GM12874 (cell line): ENCODE results near the gene EPN2.

Source experiments
- TF ChIP-seq, protein P1 (sequence below): IDR thresholded peaks from 2 replicates; pipeline ENCODE4 v1.5.1; 2011; ENCODE audit warnings: low read depth, mild to moderate bottlenecking, control low read depth, low read length, moderate library complexity; ENCODE audit not compliant: insufficient read depth

Gene EPN2

GRCh38 chr17:19263641-19264051 lies 26.5 kb downstream of the EPN2 start:
- TF ChIP-seq, protein P1, sequence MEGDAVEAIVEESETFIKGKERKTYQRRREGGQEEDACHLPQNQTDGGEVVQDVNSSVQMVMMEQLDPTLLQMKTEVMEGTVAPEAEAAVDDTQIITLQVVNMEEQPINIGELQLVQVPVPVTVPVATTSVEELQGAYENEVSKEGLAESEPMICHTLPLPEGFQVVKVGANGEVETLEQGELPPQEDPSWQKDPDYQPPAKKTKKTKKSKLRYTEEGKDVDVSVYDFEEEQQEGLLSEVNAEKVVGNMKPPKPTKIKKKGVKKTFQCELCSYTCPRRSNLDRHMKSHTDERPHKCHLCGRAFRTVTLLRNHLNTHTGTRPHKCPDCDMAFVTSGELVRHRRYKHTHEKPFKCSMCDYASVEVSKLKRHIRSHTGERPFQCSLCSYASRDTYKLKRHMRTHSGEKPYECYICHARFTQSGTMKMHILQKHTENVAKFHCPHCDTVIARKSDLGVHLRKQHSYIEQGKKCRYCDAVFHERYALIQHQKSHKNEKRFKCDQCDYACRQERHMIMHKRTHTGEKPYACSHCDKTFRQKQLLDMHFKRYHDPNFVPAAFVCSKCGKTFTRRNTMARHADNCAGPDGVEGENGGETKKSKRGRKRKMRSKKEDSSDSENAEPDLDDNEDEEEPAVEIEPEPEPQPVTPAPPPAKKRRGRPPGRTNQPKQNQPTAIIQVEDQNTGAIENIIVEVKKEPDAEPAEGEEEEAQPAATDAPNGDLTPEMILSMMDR = no peak

GRCh38 chr17:19264268-19264667 lies 27.1 kb downstream of the EPN2 start:
- TF ChIP-seq, protein P1 = no peak

DNA sequence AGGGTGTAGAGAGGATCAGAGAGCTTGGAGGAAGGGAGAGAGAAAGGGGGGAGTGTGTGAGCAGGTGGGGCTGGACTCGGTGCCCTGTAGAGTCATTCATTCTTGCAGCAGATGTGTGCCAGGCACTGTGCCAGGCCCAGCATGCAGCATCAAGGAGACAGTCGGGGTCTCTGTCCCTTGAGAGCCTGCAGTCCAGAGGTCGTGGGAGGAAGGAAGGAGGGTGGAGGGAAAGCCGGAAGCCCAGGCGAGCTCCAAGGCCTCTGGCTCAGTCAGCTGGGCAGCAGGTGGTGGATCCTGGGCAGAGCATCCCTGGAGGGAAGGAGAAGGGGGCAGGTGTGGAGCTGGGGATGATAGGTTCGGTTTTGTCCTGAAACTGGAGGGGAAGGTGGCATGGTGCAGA lies 27.5 kb downstream of the EPN2 start:
- TF ChIP-seq, protein P1 = no peak

DNA sequence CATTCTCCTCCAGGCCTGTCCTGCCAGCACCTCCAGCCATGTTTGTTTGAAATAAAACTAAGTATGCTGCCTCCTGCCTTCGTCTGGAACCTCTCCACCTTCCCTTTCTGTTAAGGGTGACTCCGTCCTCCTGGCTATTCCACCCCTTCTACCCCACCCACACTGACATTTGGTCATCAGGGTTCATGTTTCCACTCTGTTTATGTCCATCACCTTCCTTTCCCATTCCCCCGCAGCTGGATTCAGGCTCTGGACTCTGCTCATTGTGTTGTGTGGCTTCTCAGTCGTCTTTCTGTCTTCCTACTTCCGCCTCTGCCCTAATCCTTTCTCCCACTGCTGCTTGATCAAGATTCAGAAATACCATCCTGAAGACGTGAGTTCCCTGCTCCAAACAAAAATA lies 28.6 kb downstream of the EPN2 start:
- TF ChIP-seq, protein P1 = no peak

DNA sequence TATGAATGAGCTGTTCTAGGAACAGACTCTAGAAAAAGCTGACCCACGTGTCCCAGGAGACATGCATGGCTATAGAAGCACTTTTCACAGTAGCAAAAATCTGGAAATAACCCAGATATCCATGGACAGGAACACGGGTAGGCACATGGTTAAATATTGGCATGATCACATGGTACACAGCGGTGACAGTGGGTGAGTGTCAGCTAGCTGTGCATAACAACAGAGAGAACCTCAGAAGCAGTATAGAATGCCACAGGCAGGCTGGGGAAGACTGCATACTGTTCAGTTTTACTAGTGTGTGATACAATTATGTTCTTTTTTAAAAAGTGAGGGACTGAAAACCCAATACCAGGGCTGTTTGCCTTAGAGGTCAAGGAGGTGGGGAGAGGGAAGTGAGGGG lies 31.4 kb downstream of the EPN2 start:
- TF ChIP-seq, protein P1 = no peak

- TF ChIP-seq, protein P1 = no peak
These were observed 31.9 kb downstream of the EPN2 start for GRCh38 chr17:19269106-19269505.

- TF ChIP-seq, protein P1 = no peak
These were observed 32.5 kb downstream of the EPN2 start for GRCh38 chr17:19269641-19270040.

DNA sequence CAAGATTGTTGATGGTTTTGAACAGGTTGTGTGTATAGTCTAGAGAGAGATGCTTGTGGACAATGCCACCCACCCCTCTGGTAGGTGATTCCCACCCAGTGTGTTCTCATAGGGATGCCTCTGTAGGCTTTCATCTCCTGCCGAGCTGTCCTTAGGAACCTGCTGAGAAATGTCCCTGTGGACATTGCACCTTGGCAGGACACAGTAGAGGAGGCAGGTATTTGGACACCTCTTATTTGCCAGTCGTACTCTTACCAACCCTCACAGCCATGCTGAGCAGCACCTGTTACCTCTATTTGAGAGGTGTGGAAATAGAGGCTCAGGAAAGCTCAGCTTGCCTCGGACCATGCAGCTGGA lies 33.2 kb downstream of the EPN2 start:
- TF ChIP-seq, protein P1 = no peak
